HAP-1 (cell line): ENCODE results near the gene NEAT1.
"Not testable (repeated sequence)": the region's sequence is repeated elsewhere in the genome, so short reads cannot be mapped to it uniquely, and the experiment has no call there.

ENCODE experiments used
- DNase-seq, 2 experiments: peaks; one replicate each; pipeline ENCODE4 v3.0.0-alpha.2; 2016 to 2020; ENCODE audit warnings: low spot score in 2 of 2
- H3K27me3 ChIP-seq: fragments of 250-450 bp; sonication (Bioruptor Pico); 2 replicates; pipeline ENCODE4 v1.5.1; 2020; ENCODE audit warnings: low read depth, mild to moderate bottlenecking, moderate library complexity
- H3K36me3 ChIP-seq: fragments of 250-450 bp; sonication (Bioruptor Pico); replicated peaks from 2 replicates; pipeline ENCODE4 v1.5.1; 2020; ENCODE audit warnings: mild to moderate bottlenecking
- H3K4me1 ChIP-seq: fragments of 250-450 bp; sonication (Bioruptor Pico); 2 replicates; pipeline ENCODE4 v1.5.1; 2020; ENCODE audit warnings: mild to moderate bottlenecking
- H3K4me3 ChIP-seq: fragments of 250-450 bp; sonication (Bioruptor Pico); 2 replicates; pipeline ENCODE4 v1.5.1; 2020; ENCODE audit warnings: mild to moderate bottlenecking, moderate library complexity
- H3K9me3 ChIP-seq: fragments of 250-450 bp; sonication (Bioruptor Pico); 2 replicates; pipeline ENCODE4 v1.5.1; 2020; ENCODE audit warnings: mild to moderate bottlenecking, moderate library complexity
- in situ Hi-C: fragments of 300-500 bp; cut with MboI; formaldehyde crosslinking; loops from 3 replicates; pipeline ENCODE4 v1.14.3; 2020; ENCODE audit warnings: low sequenced_read_pairs, inconsistent platforms, mixed read lengths

The NEAT1 gene

DNA sequence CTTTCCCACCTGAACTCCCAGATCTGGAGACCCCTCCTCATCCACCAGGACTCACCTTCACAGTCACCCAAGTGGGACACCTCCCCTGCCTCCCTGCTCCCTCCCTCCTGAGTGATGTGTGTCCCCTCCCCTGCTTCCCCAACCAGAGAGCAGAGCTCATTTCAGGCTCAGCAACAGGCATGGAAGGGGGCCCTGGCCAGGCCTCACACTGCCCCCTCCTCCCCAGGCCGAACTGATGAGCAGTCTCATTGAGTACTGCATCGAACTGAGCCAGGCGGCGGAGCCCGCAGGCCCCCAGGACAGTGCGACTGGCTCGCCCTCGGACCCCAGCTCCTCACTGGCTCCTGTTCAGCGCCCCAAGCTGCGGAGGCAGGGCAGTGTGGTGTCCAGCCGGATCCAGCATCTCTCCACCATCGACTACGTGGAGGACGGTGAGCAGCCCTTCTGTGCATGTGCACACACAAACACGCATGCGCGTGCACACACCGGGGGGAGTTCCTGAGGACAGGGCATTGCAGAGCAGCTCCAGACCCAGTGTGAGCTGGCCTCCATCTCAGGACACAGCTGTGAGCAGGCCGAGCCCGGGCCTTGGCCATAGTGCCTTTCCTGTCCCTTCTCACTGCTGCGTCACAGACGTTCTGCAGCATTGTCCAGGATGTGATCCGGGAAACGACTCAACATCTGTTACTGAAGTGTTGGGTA is 17.8 kb upstream of the NEAT1 start:
- in situ Hi-C loops: no loop called here
- peaks cover 24% of the 10 kb centered on the region for H3K36me3 ChIP-seq
- H3K4me1 ChIP-seq: no peaks in the 10 kb centered on the region
- H3K4me3 ChIP-seq: no peak overlapping the region
- no peaks in the 10 kb centered on the region for H3K27me3 ChIP-seq
- H3K9me3 ChIP-seq: no peaks in the 10 kb centered on the region
- DNase-seq: no peak

DNA sequence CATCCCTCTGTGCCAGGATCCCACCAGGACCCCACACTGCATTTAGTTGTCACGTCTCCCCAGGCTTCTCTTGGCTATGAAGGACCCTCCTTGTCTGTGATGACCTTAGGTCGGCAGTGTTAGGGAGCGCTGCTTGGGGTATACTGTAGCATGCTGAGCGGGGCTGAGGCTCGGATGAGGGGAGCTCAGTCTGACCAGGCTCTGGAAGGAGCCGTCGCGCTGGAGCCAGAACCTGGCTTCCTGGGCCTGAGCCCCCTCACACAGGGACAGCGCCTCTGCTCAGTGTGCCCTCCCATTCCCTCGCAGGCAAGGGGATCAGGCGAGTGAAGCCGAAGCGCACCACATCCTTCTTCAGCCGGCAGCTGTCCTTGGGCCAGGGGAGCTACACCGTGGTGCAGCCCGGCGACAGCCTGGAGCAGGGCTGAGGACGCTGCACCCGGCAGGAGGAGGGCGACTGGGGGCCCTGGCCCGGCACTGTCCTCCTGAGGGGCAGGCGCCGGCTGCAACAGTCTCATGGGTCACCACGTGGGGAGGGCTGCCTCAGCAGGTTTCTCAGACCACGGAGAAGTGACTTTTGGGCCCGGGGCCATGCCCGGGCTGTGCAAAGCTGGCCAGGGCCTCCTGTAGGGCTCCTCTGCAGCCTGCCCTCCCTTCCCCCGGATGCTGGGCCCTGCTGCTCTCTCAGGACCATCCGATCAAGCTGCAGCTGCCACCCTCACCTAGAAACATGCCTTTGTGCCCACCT is 11.5 kb upstream of the NEAT1 start:
- peaks cover 1% of the 10 kb centered on the region; the same call in 1 of the 2 replicates for H3K4me1 ChIP-seq
- H3K36me3 ChIP-seq: peaks cover 13% of the 10 kb centered on the region
- in situ Hi-C loops: no loop called here
- H3K27me3 ChIP-seq: no peaks in the 10 kb centered on the region
- no peak overlapping the region for H3K4me3 ChIP-seq
- no peaks in the 10 kb centered on the region for H3K9me3 ChIP-seq
- DNase-seq: no peak

DNA sequence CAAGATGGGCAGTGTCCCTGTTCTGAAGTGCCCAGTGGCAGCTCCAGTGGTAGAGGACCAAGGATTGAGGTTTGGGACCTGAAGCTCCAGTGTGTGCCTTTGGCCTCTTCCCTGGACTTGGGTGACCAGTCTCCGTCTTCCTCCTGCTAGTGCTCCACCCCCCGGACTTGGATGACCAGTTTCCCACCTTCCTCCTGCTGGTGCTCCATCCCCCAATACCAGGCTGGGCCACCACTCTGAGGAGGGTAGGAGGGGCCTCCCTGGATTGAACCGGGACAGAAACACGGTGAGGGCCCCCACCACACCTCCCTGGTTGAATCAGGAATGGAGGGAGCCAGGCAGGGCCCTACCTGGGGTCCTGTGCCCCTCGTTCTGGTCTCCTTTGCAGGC is 10.9 kb upstream of the NEAT1 start:
- Histone ChIP-seq H3K4me3 (no peak overlapping the region), H3K36me3 (peaks cover 13% of the 10 kb centered on the region), H3K9me3 (no peaks in the 10 kb centered on the region), H3K4me1 (peaks cover 7% of the 10 kb centered on the region), H3K27me3 (no peaks in the 10 kb centered on the region)
- in situ Hi-C loops: no loop called here
- DNase-seq: no peak

DNA sequence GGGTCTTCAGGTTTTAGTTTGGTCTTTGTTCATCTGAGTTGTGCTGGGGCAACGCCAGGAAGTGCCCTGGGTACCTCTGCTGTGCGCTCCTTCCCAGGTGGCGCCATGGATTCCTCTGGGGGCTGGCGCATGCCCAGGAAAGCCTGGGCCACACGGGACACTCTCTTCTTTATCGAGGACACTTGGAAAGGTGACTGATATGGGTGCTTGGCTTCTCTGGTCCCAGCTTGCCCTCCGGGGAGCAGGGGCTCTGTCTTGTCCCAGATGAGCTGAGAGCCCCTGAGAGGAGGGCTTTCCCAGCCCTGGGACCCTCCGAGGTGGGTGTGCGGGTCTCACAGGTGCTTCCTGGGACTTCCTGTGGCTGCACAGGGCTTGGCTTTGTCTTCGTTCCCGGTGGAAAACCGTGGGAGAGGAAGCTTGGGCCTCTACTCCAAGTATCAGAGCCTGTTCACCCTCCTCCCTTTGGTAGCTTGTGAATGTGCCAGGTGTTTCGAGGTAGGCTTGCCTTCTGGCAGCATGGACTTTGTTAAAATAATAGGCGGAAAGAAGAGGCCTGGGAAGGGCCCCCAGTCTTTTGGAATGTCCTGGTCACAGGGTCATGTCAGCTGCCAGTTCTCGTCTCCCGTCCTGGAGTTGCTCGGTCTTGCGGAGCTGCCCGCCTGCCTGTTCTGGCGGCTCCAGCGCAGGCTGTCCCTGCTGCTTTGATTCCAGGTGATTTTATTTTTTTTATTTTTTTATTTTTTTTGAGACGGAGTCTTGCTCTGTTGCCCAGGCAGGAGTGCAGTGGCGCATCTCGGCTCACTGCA is 10.1 kb upstream of the NEAT1 start:
- no peak overlapping the region for H3K4me3 ChIP-seq
- peaks cover 13% of the 10 kb centered on the region for H3K36me3 ChIP-seq
- no peaks in the 10 kb centered on the region for H3K9me3 ChIP-seq
- peaks cover 10% of the 10 kb centered on the region for H3K4me1 ChIP-seq
- H3K27me3 ChIP-seq: no peaks in the 10 kb centered on the region
- DNase-seq: no peak
- in situ Hi-C loops: no loop called here

- H3K4me3 ChIP-seq, H3K9me3 ChIP-seq, H3K27me3 ChIP-seq, DNase-seq, in situ Hi-C loops: not testable (repeated sequence)
- Histone ChIP-seq H3K36me3 (peaks cover 11% of the 10 kb centered on the region), H3K4me1 (peaks cover 13% of the 10 kb centered on the region)
Measured at GRCh38 chr11:65413077-65413664, 9.4 kb upstream of the NEAT1 start.

DNA sequence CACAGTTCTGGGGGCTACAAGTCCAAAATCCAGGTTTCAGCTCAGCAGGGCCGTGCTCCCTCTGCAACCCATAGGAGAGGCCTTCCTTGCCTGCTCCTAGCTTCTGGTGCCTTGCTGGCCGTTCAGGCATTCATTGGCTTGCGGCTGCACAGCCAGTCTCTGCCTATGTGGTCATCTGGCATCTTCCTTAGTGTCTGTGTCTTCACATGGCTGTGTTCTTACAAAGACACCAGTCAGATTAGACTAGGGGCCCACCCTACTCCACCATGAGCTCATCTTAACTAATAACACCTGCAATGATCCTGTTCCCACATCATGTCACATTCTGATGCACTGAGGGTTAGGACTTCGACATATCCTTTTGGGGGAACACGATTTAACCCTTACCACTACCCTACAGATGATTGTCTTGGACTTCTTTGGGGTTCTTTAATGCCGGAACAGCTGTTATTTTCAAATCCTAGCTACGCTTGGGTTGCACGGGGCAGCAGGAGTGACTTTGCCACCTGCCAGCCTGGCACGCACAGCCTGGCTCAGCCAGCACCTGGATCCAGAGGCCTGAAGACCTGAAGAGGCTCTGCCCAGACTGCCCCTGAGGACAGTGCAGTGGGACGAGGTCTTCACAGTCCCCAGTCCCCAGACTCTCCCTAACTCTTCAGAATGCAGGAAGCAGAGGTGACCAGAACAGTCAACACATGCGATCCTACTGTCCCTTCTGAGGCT is 7.7 kb upstream of the NEAT1 start:
- Histone ChIP-seq H3K9me3 (no peaks in the 10 kb centered on the region), H3K27me3 (no peaks in the 10 kb centered on the region), H3K4me1 (peaks cover 30% of the 10 kb centered on the region), H3K36me3 (no peaks in the 10 kb centered on the region; the same call in 1 of the 2 replicates), H3K4me3 (no peak overlapping the region)
- no peak for DNase-seq
- in situ Hi-C loops: loop anchor here (5.0 kb wide), 1 partner anchor 92 kb away; no protein-coding TSS in a partner anchor

GRCh38 chr11:65415499-65416340 is 6.9 kb upstream of the NEAT1 start:
- peaks cover 37% of the 10 kb centered on the region for H3K4me1 ChIP-seq
- no peak for DNase-seq
- in situ Hi-C loops: loop anchor here (5.0 kb wide), 1 partner anchor 92 kb away; no protein-coding TSS in a partner anchor
- H3K9me3 ChIP-seq: no peaks in the 10 kb centered on the region
- H3K4me3 ChIP-seq: no peak overlapping the region
- no peaks in the 10 kb centered on the region for H3K36me3 ChIP-seq
- H3K27me3 ChIP-seq: no peaks in the 10 kb centered on the region

DNA sequence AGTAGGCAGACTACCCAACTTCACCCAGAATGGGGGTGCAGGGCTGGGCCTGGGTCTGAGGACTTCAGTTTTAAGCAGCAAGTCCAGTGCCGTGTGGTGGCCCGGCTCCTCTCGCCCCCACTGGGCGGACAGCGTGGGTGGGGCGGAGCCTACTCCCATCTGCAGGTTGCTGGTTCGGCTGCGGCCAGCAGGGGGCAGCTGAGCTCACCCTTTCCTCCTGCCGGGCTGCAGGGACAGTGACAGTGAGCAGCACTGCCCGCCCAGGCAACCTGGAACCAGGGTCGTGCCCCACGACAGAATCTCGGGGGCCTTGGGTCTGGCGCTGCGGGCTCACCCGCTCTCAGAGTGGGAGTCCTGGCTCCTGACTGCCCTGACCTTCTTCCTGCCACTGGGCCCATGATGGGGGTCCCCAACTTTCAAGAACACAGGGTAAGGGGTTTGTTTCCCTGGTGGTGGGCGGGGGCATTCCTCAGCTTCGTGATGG is 6.2 kb upstream of the NEAT1 start:
- DNase-seq: peak; percentile 70 to 94
- H3K4me1 ChIP-seq: peaks cover 44% of the 10 kb centered on the region

GRCh38 chr11:65416841-65417701 is 5.5 kb upstream of the NEAT1 start:
- no peaks in the 10 kb centered on the region for H3K27me3 ChIP-seq
- peaks cover 50% of the 10 kb centered on the region for H3K4me1 ChIP-seq
- no peak for DNase-seq
- no peaks in the 10 kb centered on the region for H3K9me3 ChIP-seq
- H3K36me3 ChIP-seq: no peaks in the 10 kb centered on the region
- in situ Hi-C loops: loop anchor here (5.0 kb wide), 1 partner anchor 90 kb away; no protein-coding TSS in a partner anchor
- no peak overlapping the region for H3K4me3 ChIP-seq

More for the DNA sequence above, 6.2 kb upstream of the NEAT1 start:
- Histone ChIP-seq H3K36me3 (no peaks in the 10 kb centered on the region), H3K4me3 (no peak overlapping the region), H3K27me3 (no peaks in the 10 kb centered on the region), H3K9me3 (no peaks in the 10 kb centered on the region)
- in situ Hi-C loops: loop anchor here (5.0 kb wide), 1 partner anchor 91 kb away; no protein-coding TSS in a partner anchor

- Histone ChIP-seq H3K36me3 (peaks cover 2% of the 10 kb centered on the region), H3K27me3 (no peaks in the 10 kb centered on the region), H3K9me3 (no peaks in the 10 kb centered on the region), H3K4me1 (peaks cover 50% of the 10 kb centered on the region), H3K4me3 (no peak overlapping the region)
- in situ Hi-C loops: loop anchor here (5.0 kb wide), 1 partner anchor 89 kb away; no protein-coding TSS in a partner anchor
- no peak for DNase-seq
Measured at GRCh38 chr11:65417702-65418430, 4.7 kb upstream of the NEAT1 start.

- no peak for DNase-seq
Measured at GRCh38 chr11:65418431-65418680, 4.2 kb upstream of the NEAT1 start.

More at GRCh38 chr11:65418431-65418680, 4.2 kb upstream of the NEAT1 start:
- H3K27me3 ChIP-seq: no peaks in the 10 kb centered on the region
- H3K4me1 ChIP-seq: peaks cover 50% of the 10 kb centered on the region
- H3K9me3 ChIP-seq: no peaks in the 10 kb centered on the region
- in situ Hi-C loops: loop anchor here (5.0 kb wide), 1 partner anchor 89 kb away; no protein-coding TSS in a partner anchor
- H3K36me3 ChIP-seq: peaks cover 7% of the 10 kb centered on the region
- no peak overlapping the region; the same call in 1 of the 2 replicates for H3K4me3 ChIP-seq
